Endothelial cell (in vitro differentiated cells): ENCODE measurements around the gene ISOC2. TPM values are rescaled to one million over a fixed set of nuclear protein-coding genes. Genes with fewer than 3 reads are reported as not detected.

Experiments used
- DNase-seq: peaks from one replicate; pipeline ENCODE4 v3.0.0; 2021; ENCODE audit warnings: low spot score
- H3K27ac Mint-ChIP-seq: one replicate; pipeline ENCODE4 v1.8.0; 2021; ENCODE audit warnings: mixed read lengths, inconsistent platforms; ENCODE audit not compliant: unreplicated experiment
- H3K27me3 Mint-ChIP-seq: one replicate; pipeline ENCODE4 v1.8.0; 2021; ENCODE audit warnings: mild to moderate bottlenecking, moderate library complexity, mixed read lengths, inconsistent platforms; ENCODE audit not compliant: unreplicated experiment
- H3K36me3 Mint-ChIP-seq: one replicate; pipeline ENCODE4 v1.8.0; 2021; ENCODE audit warnings: mild to moderate bottlenecking, low read depth, mixed read lengths, inconsistent platforms; ENCODE audit not compliant: unreplicated experiment
- H3K4me1 Mint-ChIP-seq: one replicate; pipeline ENCODE4 v1.8.0; 2021; ENCODE audit warnings: mild to moderate bottlenecking, mixed read lengths, inconsistent platforms; ENCODE audit not compliant: unreplicated experiment
- H3K4me3 Mint-ChIP-seq: one replicate; pipeline ENCODE4 v1.8.0; 2021; ENCODE audit warnings: mild to moderate bottlenecking, mixed read lengths, inconsistent platforms; ENCODE audit not compliant: unreplicated experiment
- H3K9me3 Mint-ChIP-seq: one replicate; pipeline ENCODE4 v1.8.0; 2021; ENCODE audit warnings: mixed read lengths, inconsistent platforms; ENCODE audit not compliant: unreplicated experiment
- CTCF ChIP-seq: fragments of 200-600 bp; sonication (generic); IDR thresholded peaks from one replicate; pipeline ENCODE4 v1.5.0; 2021; ENCODE audit warnings: antibody characterized with exemption; ENCODE audit not compliant: unreplicated experiment
- total RNA-seq: library from RNA; stranded (reverse); fragmentation: NEBNext Ultra II Directional; extraction: Animal tissue kit (Norgen Biotek cat#: 25700); gene quantifications from one replicate; pipeline ENCODE4 v1.2.1, GENCODE V29; 2021; ENCODE audit not compliant: unreplicated experiment

The ISOC2 gene
- total RNA-seq, 1 donor from 2014 or later = 20.2 TPM

GRCh38 chr19:55490478-55491432 is 29.3 kb upstream of the ISOC2 start:
- Mint-ChIP-seq H3K27me3 (peaks cover 6% of the 10 kb centered on the region), H3K36me3 (peaks cover 4% of the 10 kb centered on the region), H3K9me3 (no peaks in the 10 kb centered on the region), H3K27ac (no peak overlapping the region), H3K4me3 (no peak overlapping the region), H3K4me1 (peaks cover 13% of the 10 kb centered on the region)
- TF ChIP-seq CTCF = no peak
- no peak for DNase-seq

GRCh38 chr19:55489711-55490477 is 28.5 kb upstream of the ISOC2 start:
- Mint-ChIP-seq H3K4me1 (peaks cover 13% of the 10 kb centered on the region), H3K9me3 (no peaks in the 10 kb centered on the region), H3K4me3 (no peak overlapping the region), H3K27me3 (peaks cover 7% of the 10 kb centered on the region), H3K27ac (no peak overlapping the region), H3K36me3 (peaks cover 4% of the 10 kb centered on the region)
- no peak for DNase-seq
- no peak for TF ChIP-seq CTCF

GRCh38 chr19:55488986-55489710 is 27.7 kb upstream of the ISOC2 start:
- no peak overlapping the region for H3K4me3 Mint-ChIP-seq
- no peaks in the 10 kb centered on the region for H3K9me3 Mint-ChIP-seq
- peaks cover 7% of the 10 kb centered on the region for H3K27me3 Mint-ChIP-seq
- no peak for DNase-seq
- no peak overlapping the region for H3K27ac Mint-ChIP-seq
- H3K36me3 Mint-ChIP-seq = peaks cover 4% of the 10 kb centered on the region
- no peak for TF ChIP-seq CTCF
- peaks cover 13% of the 10 kb centered on the region for H3K4me1 Mint-ChIP-seq

GRCh38 chr19:55487924-55488687 is 26.7 kb upstream of the ISOC2 start, which contains the start of gene SSC5D:
TSS of gene SSC5D (plus strand) at chr19:55488436. CDS start at chr19:55488590, 154 bp downstream.
- H3K4me3 Mint-ChIP-seq = peak within 1 kb of the TSS; percentile 26
- no peaks in the 10 kb centered on the region for H3K9me3 Mint-ChIP-seq
- H3K27me3 Mint-ChIP-seq = peaks cover 7% of the 10 kb centered on the region
- peaks cover 4% of the 10 kb centered on the region for H3K36me3 Mint-ChIP-seq
- H3K4me1 Mint-ChIP-seq = peaks cover 13% of the 10 kb centered on the region
- no peak for TF ChIP-seq CTCF
- no peak for DNase-seq
- H3K27ac Mint-ChIP-seq = peak within 1 kb of the TSS; percentile 48
